ENCODE results near the gene CHMP4B.

GRCh38 chr20:33781945-33782344, 29.2 kb upstream of the CHMP4B start:
- TF ChIP-seq CTCF (IDR thresholded peaks at IDR 0.05; ENCODE audit: low read depth, low read length, poor library complexity, severe bottlenecking) (no peak), EZH2phosphoT487 (IDR thresholded peaks at IDR 0.05; ENCODE audit: borderline replicate concordance, low read length) (no peak)
